Sigmoid colon (tissue), 7 donors: ENCODE results near the gene SETBP1. TPM values are rescaled to one million over a fixed set of nuclear protein-coding genes. Genes with fewer than 3 reads are reported as not detected.

Source experiments
- DNase-seq: peaks from one replicate; pipeline ENCODE4 v3.0.0-alpha.2; 2019
- H3K27ac ChIP-seq, 4 donors: fragments of 200-600 bp; sonication (generic); one replicate each; pipeline ENCODE4 v1.5.1; 2016 to 2019; ENCODE audit warnings: mild to moderate bottlenecking in 1 of 4
- H3K27me3 ChIP-seq, 3 donors: fragments of 200-600 bp; sonication (generic); one replicate each; pipeline ENCODE4 v1.5.1; 2019; ENCODE audit warnings: mild to moderate bottlenecking in 1 of 3
- H3K36me3 ChIP-seq, 4 donors: fragments of 200-600 bp; sonication (generic); one replicate each; pipeline ENCODE4 v1.5.1; 2016 to 2019
- H3K4me1 ChIP-seq, 4 donors: fragments of 200-600 bp; sonication (generic); one replicate each; pipeline ENCODE4 v1.5.1; 2017 to 2019
- H3K4me3 ChIP-seq, 4 donors: fragments of 200-600 bp; sonication (generic); one replicate each; pipeline ENCODE4 v1.5.1; 2017 to 2019; ENCODE audit warnings: mild to moderate bottlenecking in 2 of 4, moderate library complexity in 1 of 4
- H3K9me3 ChIP-seq, 4 donors: fragments of 200-600 bp in 3 of 4; sonication (generic) in 3 of 4; one replicate each; pipeline versions ENCODE4 v1.5.1 to v1.6.1; 2013 to 2019
- EP300 ChIP-seq, 4 donors: sonication (generic); formaldehyde crosslinking; IDR thresholded peaks; one replicate each; pipeline ENCODE4 v1.6.1; 2017; ENCODE audit warnings: antibody characterized with exemption in 4 of 4
- POLR2A ChIP-seq, 2 donors: fragments of 450-650 bp; IDR thresholded peaks; one replicate each; pipeline ENCODE4 v1.6.1; 2016; ENCODE audit warnings: antibody characterized with exemption in 2 of 2, mild to moderate bottlenecking in 2 of 2, moderate library complexity in 2 of 2
- POLR2AphosphoS5 ChIP-seq, 4 donors: sonication (generic); formaldehyde crosslinking; IDR thresholded peaks; one replicate each; pipeline ENCODE4 v1.6.1; 2017; ENCODE audit warnings: antibody characterized with exemption in 4 of 4
- WGBS, 2 donors: extraction: QIAGEN DNeasy Blood & Tissue Kit; methylation state at CpG; one replicate each; pipeline ENCODE4 v1.1.7; 2013; 5-methylcytosine and 5-hydroxymethylcytosine counted together
- intact Hi-C: fragments of 100-400 bp; cut with DNase I; formaldehyde crosslinking; loops from one replicate; pipeline ENCODE4 v1.15.1; 2023
- polyA plus RNA-seq, 3 donors: library from polyadenylated mRNA; stranded (reverse); fragments of 200-250 nt; gene quantifications; one replicate each; pipeline ENCODE4 v1.2.3, GENCODE V29; 2013
- total RNA-seq, 4 donors: library from RNA; depleted of rRNA; stranded (reverse); fragments of >200 nt; gene quantifications; one replicate each; pipeline ENCODE4 v1.1.0, GENCODE V29; 2016
- TF ChIP-seq, protein P1 (sequence below), 4 experiments: fragments of 450-650 bp in 3 of 4; fragments of 200-600 bp in 1 of 4; IDR thresholded peaks; one replicate each; pipeline ENCODE4 v1.5.1; 2016 to 2019; ENCODE audit warnings: antibody characterized with exemption in 4 of 4, mild to moderate bottlenecking in 3 of 4, moderate library complexity in 2 of 4
- donor health status: healthy with polysubstance abuse.
- donor health status: Bipolar disorder and iron deficiency.
- donor health status: healthy.

Gene SETBP1
- total and polyA plus RNA-seq, 7 donors, result 0.69 to 100 (median 67.9) TPM

DNA sequence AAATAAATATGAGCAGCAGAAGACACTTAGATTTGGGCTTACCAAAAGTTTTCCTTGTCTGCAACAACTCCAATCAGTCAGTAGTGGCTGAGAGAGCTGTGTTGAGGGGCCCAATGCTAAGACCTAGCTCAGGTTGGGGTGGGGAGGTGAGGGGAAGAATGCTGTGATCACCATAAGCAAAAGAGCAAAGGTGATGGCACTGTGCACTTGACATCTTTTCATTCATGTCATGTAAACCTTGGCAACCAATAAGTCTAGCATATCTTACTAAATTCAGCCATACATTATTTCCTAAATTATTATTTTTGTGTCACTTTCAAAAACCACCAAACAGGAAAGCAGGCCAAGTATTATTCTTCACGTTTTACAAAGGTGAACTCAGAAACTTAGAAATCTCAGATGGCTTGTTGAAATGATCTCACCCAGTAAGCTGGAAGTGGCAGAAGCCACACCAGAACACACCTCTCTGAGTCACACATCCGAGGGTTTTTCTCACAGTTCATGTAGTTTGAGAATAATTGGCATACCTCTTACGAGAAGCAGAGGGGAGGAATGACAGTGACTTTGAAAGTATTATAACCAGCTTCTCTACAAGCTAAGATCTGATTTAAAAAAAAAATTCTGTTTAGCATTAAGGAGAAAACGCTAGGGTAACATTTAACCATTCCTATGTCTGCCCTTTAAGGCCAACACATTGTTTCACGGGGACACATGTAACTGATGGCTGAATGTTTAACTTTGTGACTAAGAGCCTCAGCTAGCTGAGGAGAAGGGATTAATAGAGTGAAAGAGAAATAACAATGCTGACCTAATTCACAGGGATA is 43.3 kb upstream of the SETBP1 start:
- DNase-seq, result no peak
- no peak for TF ChIP-seq POLR2AphosphoS5 (IDR thresholded peaks at IDR 0.05)
- no peak for TF ChIP-seq EP300 (IDR thresholded peaks at IDR 0.05)
- TF ChIP-seq POLR2A (IDR thresholded peaks at IDR 0.05), result no peak
- TF ChIP-seq, protein P1, sequence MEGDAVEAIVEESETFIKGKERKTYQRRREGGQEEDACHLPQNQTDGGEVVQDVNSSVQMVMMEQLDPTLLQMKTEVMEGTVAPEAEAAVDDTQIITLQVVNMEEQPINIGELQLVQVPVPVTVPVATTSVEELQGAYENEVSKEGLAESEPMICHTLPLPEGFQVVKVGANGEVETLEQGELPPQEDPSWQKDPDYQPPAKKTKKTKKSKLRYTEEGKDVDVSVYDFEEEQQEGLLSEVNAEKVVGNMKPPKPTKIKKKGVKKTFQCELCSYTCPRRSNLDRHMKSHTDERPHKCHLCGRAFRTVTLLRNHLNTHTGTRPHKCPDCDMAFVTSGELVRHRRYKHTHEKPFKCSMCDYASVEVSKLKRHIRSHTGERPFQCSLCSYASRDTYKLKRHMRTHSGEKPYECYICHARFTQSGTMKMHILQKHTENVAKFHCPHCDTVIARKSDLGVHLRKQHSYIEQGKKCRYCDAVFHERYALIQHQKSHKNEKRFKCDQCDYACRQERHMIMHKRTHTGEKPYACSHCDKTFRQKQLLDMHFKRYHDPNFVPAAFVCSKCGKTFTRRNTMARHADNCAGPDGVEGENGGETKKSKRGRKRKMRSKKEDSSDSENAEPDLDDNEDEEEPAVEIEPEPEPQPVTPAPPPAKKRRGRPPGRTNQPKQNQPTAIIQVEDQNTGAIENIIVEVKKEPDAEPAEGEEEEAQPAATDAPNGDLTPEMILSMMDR (IDR thresholded peaks at IDR 0.05), result no peak
- WGBS, 2 donors, result 65 to 66% methylated on average over 5 of the region's 5 CpGs
- H3K4me3 ChIP-seq, result no peak overlapping the region
- peaks cover 0 to 23% (median 12%) of the 10 kb centered on the region in 4 donors for H3K4me1 ChIP-seq
- H3K27me3 ChIP-seq, result no peaks in the 10 kb centered on the region
- H3K9me3 ChIP-seq, result no peaks in the 10 kb centered on the region
- intact Hi-C loops, result no loop called here
- H3K36me3 ChIP-seq, result no peaks in the 10 kb centered on the region
- peak overlapping the region in 1 of 4 donors; percentile 25 for H3K27ac ChIP-seq

DNA sequence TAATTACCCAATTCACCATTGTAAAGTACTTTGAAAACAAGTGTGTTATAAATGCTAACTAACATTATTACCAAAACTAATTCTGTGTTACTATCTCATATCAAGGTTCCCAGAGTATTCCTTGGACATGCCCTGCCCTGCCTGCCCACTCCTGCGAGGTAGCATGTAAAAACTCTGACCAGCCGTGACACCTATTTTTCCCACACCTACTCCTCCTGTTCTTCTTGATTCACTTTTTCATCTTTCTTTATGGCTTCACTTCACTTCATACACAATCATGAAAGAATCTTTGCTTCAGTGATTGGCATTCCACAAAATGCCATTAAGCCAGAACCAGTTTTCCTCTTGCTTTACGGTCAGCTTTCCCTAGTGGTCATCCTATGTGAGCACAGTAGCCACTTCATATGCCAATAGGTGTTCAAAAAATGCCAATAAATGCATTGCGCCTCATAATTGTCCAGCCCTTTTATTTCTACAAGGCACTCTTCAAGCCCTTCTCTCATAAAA is 42.6 kb upstream of the SETBP1 start:
- Histone ChIP-seq H3K27ac (no peak overlapping the region), H3K9me3 (no peaks in the 10 kb centered on the region), H3K4me1 (peaks cover 0 to 27% (median 16%) of the 10 kb centered on the region in 4 donors), H3K36me3 (no peaks in the 10 kb centered on the region), H3K27me3 (no peaks in the 10 kb centered on the region), H3K4me3 (no peak overlapping the region)
- TF ChIP-seq POLR2AphosphoS5 (IDR thresholded peaks at IDR 0.05) (no peak), POLR2A (IDR thresholded peaks at IDR 0.05) (no peak), EP300 (IDR thresholded peaks at IDR 0.05) (no peak)
- TF ChIP-seq, protein P1 (IDR thresholded peaks at IDR 0.05), result no peak
- DNase-seq, result no peak
- intact Hi-C loops, result no loop called here
- WGBS, 2 donors, result 93 to 94% methylated on average over 4 of the region's 4 CpGs

DNA sequence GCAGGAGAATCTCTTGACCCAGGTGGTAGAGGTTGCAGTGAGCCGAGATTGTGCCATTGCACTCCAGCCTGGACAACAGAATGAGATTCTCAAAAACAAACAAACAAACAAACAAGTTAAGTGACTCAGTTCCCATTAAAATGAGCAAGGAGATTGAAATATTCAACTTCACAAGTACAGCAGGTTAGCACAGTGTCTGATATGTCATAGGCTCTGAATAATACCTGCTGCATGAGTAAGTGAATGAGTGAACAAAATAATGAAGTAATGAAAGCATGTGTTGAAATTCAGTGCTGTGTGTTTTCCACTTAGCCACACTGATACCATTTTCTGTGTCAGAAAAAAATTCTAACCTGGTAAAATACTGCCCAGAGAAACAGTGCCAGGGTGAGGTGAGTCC is 41.9 kb upstream of the SETBP1 start:
- Histone ChIP-seq H3K9me3 (no peaks in the 10 kb centered on the region), H3K36me3 (no peaks in the 10 kb centered on the region), H3K4me3 (no peak overlapping the region), H3K4me1 (peaks cover 0 to 27% (median 17%) of the 10 kb centered on the region in 4 donors), H3K27ac (no peak overlapping the region), H3K27me3 (no peaks in the 10 kb centered on the region)
- 90 to 100% methylated on average over 1 of the region's 1 CpG for WGBS, 2 donors
- intact Hi-C loops, result no loop called here
- TF ChIP-seq EP300 (IDR thresholded peaks at IDR 0.05) (no peak), POLR2A (IDR thresholded peaks at IDR 0.05) (no peak), POLR2AphosphoS5 (IDR thresholded peaks at IDR 0.05) (no peak)
- TF ChIP-seq, protein P1 (IDR thresholded peaks at IDR 0.05), result no peak
- DNase-seq, result no peak

DNA sequence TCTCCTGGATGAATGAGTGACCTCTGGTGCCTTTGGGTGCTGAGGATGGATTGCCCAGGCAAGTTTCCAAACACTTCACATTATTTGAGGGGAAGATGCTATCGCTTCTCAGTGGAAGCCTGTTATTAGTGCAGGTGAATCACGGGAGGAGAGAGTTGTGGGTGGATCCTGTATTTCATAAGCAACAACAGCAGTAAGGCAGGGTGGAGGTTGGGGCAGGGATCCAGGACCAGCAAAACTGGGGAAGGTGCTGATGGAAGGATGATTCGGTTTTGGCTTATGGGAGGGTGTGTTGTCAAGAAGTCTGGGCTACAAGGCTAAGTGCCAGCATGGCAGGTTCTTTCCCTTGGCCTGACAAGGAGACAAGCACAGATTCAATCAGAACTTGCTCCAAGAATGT is 37.7 kb upstream of the SETBP1 start:
- H3K4me1 ChIP-seq, result peaks cover 0 to 15% (median 5%) of the 10 kb centered on the region in 4 donors
- no peak overlapping the region for H3K27ac ChIP-seq
- TF ChIP-seq, protein P1 (IDR thresholded peaks at IDR 0.05), result no peak
- TF ChIP-seq POLR2AphosphoS5 (IDR thresholded peaks at IDR 0.05) (no peak), EP300 (IDR thresholded peaks at IDR 0.05) (no peak), POLR2A (IDR thresholded peaks at IDR 0.05) (no peak)
- H3K9me3 ChIP-seq, result no peaks in the 10 kb centered on the region
- no peak overlapping the region for H3K4me3 ChIP-seq
- WGBS, 2 donors, result 79 to 85% methylated on average over 3 of the region's 3 CpGs
- H3K36me3 ChIP-seq, result no peaks in the 10 kb centered on the region
- H3K27me3 ChIP-seq, result no peaks in the 10 kb centered on the region
- DNase-seq, result no peak
- intact Hi-C loops, result no loop called here
